Forelimb muscle (tissue), 1 donor: ENCODE results near the gene BUB1. TPM values are rescaled to one million over a fixed set of nuclear protein-coding genes. Genes with fewer than 3 reads are reported as not detected.
"Not testable (repeated sequence)": the region's sequence is repeated elsewhere in the genome, so short reads cannot be mapped to it uniquely, and the experiment has no call there.

Experiments used
- DNase-seq: peaks from one replicate; pipeline ENCODE4 v3.0.0-alpha.2; 2013; ENCODE audit warnings: low read depth
- polyA plus RNA-seq: library from polyadenylated mRNA; unstranded; fragments of 120-200 nt; gene quantifications from one replicate; pipeline ENCODE4 v1.2.1, GENCODE V29; 2013; ENCODE audit not compliant: insufficient read length

Gene BUB1
- polyA plus RNA-seq = 7.1 TPM

- DNase-seq = peak; percentile 94
Observed at GRCh38 chr2:110677530-110678456, at the start of gene BUB1. Gene BUB1 (minus strand): TSS chr2:110678063. CDS start chr2:110677995, 68 bp downstream.

- DNase-seq = no peak
Observed at GRCh38 chr2:110726285-110726684, 48.4 kb upstream of the BUB1 start.

- DNase-seq = no peak
Observed at GRCh38 chr2:110725859-110726258, 48.0 kb upstream of the BUB1 start.

GRCh38 chr2:110725370-110725769 is 47.5 kb upstream of the BUB1 start:
- DNase-seq = no peak

- DNase-seq = no peak
Observed at GRCh38 chr2:110724820-110725219, 47.0 kb upstream of the BUB1 start.

GRCh38 chr2:110720547-110720946 is 42.7 kb upstream of the BUB1 start:
- DNase-seq = no peak

GRCh38 chr2:110718990-110719389 is 41.1 kb upstream of the BUB1 start:
- no peak for DNase-seq

GRCh38 chr2:110718382-110718781 is 40.5 kb upstream of the BUB1 start:
- no peak for DNase-seq

- DNase-seq = peak; percentile 14
Observed at GRCh38 chr2:110717734-110718133, 39.9 kb upstream of the BUB1 start.

- DNase-seq = no peak
Observed at GRCh38 chr2:110716959-110717645, 39.2 kb upstream of the BUB1 start.

GRCh38 chr2:110714452-110715224 is 36.8 kb upstream of the BUB1 start:
- no peak for DNase-seq

GRCh38 chr2:110713513-110714362 is 35.9 kb upstream of the BUB1 start:
- DNase-seq = no peak

- DNase-seq = no peak
Observed at GRCh38 chr2:110712737-110713136, 34.9 kb upstream of the BUB1 start.

GRCh38 chr2:110708455-110708854 is 30.6 kb upstream of the BUB1 start:
- no peak for DNase-seq

GRCh38 chr2:110707386-110707965 is 29.6 kb upstream of the BUB1 start:
- DNase-seq = no peak

- DNase-seq = no peak
Observed at GRCh38 chr2:110702514-110703380, 24.9 kb upstream of the BUB1 start.

- not testable (repeated sequence) for DNase-seq
Observed at GRCh38 chr2:110698253-110698652, 20.4 kb upstream of the BUB1 start.

GRCh38 chr2:110695146-110695898 is 17.5 kb upstream of the BUB1 start:
- not testable (repeated sequence) for DNase-seq
